DMS53 (cell line): ENCODE results near the gene PLAGL2.
"Not testable (repeated sequence)": the region's sequence is repeated elsewhere in the genome, so short reads cannot be mapped to it uniquely, and the experiment has no call there.

Experiments
- DNase-seq: peaks from one replicate; lab custom pipeline; 2025; lab: John Stamatoyannopoulos, UW

PLAGL2 gene

GRCh38 chr20:32203356-32204204, 4.0 kb downstream of the PLAGL2 start:
- no peak for DNase-seq

GRCh38 chr20:32201977-32202363, 5.6 kb downstream of the PLAGL2 start:
- DNase-seq: no peak

GRCh38 chr20:32201296-32201976, 6.1 kb downstream of the PLAGL2 start:
- DNase-seq: no peak

GRCh38 chr20:32199006-32199405, 8.5 kb downstream of the PLAGL2 start:
- no peak for DNase-seq

GRCh38 chr20:32197136-32197535, 10.4 kb downstream of the PLAGL2 start:
- peak; percentile 18 for DNase-seq

GRCh38 chr20:32196613-32197012, 10.9 kb downstream of the PLAGL2 start:
- not testable (repeated sequence) for DNase-seq

GRCh38 chr20:32195581-32195980, 12.0 kb downstream of the PLAGL2 start:
- DNase-seq: peak; percentile 26

- no peak for DNase-seq
Observed at GRCh38 chr20:32193996-32194395, 13.5 kb downstream of the PLAGL2 start.

- not testable (repeated sequence) for DNase-seq
Observed at GRCh38 chr20:32193336-32193735, 14.2 kb downstream of the PLAGL2 start.

GRCh38 chr20:32192698-32193097, 14.8 kb downstream of the PLAGL2 start:
- DNase-seq: no peak

GRCh38 chr20:32191873-32192272, 15.7 kb downstream of the PLAGL2 start:
- DNase-seq: no peak

GRCh38 chr20:32191422-32191821, 16.1 kb downstream of the PLAGL2 start:
- DNase-seq: no peak

- peak; percentile 54 for DNase-seq
Observed at GRCh38 chr20:32190616-32191415, 16.7 kb downstream of the PLAGL2 start.

- peak; percentile 46 for DNase-seq
Observed at GRCh38 chr20:32189691-32190615, 17.6 kb downstream of the PLAGL2 start.

GRCh38 chr20:32189123-32189410, 18.5 kb downstream of the PLAGL2 start:
- DNase-seq: no peak

- no peak for DNase-seq
Observed at GRCh38 chr20:32188376-32189122, 19.0 kb downstream of the PLAGL2 start.

GRCh38 chr20:32186506-32186905, 21.0 kb downstream of the PLAGL2 start:
- no peak for DNase-seq

- DNase-seq: no peak
Observed at GRCh38 chr20:32184961-32185603, 22.5 kb downstream of the PLAGL2 start.

- DNase-seq: no peak
Observed at GRCh38 chr20:32183947-32184635, 23.5 kb downstream of the PLAGL2 start.

- no peak for DNase-seq
Observed at GRCh38 chr20:32181606-32182005, 25.9 kb downstream of the PLAGL2 start.
